D721Med (cell line): ENCODE data around the gene BRME1.
"Not testable (repeated sequence)": the region's sequence is repeated elsewhere in the genome, so short reads cannot be mapped to it uniquely, and the experiment has no call there.

Experiments used
- DNase-seq: peaks from one replicate; pipeline ENCODE4 v3.0.0; 2011; ENCODE audit warnings: low spot score; ENCODE audit not compliant: insufficient read length
- FAIRE-seq: peaks from 2 replicates; lab custom pipeline; 2011; peaks lifted over from hg19 to GRCh38; lab: Jason Lieb, UNC
- TF ChIP-seq, protein P1 (sequence below): IDR thresholded peaks from 2 replicates; pipeline ENCODE4 v1.5.1; 2012; ENCODE audit warnings: mild to moderate bottlenecking, control low read depth; ENCODE audit not compliant: insufficient read depth; ENCODE audit errors: missing control alignments

The BRME1 gene

DNA sequence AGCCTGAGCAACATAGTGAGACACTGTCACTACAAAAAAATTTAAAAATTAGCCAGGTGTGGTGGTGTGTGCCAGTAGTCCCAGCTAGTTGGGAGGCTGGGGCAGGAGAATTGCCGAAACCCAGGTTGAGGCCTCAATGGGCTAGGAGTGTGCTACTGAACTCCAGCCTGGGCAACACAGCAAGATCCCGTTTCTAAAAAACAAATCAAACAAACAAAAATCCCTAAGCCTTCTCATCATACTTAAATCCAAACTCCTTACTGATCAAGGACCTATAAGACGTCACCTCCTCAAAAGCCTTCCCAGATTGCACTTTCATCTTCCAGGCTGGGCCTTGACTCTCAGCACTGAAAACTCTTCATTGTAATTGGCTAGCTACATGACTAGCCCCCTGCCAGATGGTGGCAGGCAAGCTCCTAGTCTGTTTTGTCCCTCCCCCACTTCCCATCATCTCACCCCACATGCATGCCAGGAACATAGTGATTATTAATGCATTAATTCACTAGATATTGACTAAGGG is 46.5 kb downstream of the BRME1 start:
- FAIRE-seq (no peak), DNase-seq (no peak)
- TF ChIP-seq, protein P1, sequence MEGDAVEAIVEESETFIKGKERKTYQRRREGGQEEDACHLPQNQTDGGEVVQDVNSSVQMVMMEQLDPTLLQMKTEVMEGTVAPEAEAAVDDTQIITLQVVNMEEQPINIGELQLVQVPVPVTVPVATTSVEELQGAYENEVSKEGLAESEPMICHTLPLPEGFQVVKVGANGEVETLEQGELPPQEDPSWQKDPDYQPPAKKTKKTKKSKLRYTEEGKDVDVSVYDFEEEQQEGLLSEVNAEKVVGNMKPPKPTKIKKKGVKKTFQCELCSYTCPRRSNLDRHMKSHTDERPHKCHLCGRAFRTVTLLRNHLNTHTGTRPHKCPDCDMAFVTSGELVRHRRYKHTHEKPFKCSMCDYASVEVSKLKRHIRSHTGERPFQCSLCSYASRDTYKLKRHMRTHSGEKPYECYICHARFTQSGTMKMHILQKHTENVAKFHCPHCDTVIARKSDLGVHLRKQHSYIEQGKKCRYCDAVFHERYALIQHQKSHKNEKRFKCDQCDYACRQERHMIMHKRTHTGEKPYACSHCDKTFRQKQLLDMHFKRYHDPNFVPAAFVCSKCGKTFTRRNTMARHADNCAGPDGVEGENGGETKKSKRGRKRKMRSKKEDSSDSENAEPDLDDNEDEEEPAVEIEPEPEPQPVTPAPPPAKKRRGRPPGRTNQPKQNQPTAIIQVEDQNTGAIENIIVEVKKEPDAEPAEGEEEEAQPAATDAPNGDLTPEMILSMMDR = no peak

DNA sequence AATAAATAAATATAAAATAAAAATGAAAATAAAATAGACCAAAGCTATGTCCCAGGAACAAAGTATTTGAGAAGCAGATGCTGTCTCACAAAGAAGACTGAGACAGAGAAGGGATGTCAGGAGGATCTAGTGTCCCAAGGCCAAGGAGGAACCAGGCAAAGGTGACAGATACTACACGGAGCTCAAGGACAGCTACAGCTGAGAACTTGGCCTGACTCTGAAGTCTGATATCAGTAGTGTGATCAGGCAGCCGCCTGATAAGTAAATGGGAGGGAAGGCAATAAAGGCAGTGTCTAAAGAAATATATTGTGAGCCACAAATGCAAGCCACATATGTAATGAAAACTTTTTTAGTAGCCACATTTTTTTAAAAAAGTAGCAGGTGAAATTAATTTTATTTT is 49.4 kb downstream of the BRME1 start:
- DNase-seq (no peak), FAIRE-seq (no peak)
- TF ChIP-seq, protein P1 = no peak

DNA sequence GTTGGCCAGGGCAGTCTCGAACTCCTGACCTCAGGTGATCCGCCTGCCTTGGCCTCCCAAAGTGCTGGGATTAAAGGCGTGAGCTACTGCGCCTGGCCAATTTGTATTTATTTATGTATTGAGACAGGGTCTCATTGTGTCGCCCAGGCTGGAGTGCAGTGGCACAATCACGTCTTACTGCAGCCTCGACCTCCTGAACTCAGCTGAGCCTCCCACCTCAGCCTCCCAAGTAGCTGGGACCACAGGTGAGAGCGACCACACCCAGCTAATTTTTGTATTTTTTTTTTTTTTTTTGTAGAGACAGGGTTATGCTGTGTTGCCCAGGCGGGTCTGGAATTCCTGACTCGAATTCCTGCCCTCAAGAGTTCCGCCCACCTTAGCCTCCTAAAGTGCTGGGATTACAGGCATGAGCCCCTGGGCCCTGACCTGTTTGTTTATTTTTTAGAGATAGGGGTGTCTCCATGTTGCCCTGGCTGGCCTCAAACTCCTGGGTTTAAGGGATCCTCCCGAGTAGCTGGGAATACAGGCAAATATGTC is 53.7 kb downstream of the BRME1 start:
- not testable (repeated sequence) for FAIRE-seq

DNA sequence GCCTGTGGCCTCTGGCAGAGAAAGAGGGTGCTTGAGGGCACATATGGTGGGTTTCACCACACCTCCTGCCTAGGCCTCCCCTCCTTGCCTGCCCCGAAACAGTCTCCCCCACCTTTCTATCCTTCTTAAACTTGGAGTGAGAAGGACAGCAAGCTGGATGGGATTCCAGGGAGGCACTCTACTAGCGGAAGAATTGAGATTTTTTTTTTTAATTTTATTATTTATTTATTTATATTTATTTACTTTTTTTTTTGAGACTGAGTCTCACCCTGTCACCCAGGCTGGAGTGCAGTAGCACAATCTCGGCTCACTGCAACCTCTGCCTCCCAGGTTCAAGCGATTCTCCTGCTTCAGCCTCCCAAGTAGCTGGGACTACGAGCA is 54.2 kb downstream of the BRME1 start:
- not testable (repeated sequence) for DNase-seq, FAIRE-seq

More for the DNA sequence above, 53.7 kb downstream of the BRME1 start:
- DNase-seq = not testable (repeated sequence)

DNA sequence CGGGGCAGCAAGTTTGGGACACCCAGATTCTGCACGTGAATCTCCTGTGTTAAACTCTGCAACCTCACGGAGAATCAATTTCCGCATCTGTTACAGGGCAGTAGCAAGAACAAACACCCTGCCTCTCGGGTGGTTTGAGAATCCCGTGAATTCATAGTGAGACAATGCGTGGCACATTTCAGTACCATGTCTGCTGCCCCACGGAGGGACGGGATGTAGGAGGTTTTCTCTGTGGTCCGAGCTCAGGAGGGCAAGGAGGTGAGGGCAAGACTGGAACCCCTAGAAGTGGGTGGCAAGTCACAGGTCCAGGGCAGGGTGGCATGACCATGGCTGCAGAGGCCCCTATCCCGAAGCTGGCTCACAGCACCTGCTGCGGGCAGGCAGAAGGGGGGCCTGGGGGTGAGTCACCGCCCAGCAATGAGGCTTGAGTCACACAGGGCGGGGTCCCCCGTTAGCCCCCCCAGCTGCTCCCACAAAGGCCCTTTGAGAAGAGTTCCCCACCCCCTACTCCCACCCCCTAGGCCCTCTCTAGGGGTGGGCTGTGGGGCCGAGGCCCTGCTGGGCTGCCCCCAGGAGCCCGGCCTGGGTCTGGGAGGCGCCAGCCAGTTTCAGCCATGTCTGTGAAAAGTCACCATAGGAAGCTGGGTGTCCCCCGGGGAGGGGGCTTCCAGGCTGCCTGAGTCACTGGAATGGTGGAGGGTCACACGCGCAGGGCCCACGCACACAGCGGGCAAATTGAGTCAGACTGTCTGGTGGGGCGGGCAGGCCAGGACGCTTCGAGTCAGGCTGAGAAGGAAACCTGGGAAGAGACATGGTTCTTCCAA is 54.8 kb downstream of the BRME1 start:
- no peak for DNase-seq
- no peak for FAIRE-seq

DNA sequence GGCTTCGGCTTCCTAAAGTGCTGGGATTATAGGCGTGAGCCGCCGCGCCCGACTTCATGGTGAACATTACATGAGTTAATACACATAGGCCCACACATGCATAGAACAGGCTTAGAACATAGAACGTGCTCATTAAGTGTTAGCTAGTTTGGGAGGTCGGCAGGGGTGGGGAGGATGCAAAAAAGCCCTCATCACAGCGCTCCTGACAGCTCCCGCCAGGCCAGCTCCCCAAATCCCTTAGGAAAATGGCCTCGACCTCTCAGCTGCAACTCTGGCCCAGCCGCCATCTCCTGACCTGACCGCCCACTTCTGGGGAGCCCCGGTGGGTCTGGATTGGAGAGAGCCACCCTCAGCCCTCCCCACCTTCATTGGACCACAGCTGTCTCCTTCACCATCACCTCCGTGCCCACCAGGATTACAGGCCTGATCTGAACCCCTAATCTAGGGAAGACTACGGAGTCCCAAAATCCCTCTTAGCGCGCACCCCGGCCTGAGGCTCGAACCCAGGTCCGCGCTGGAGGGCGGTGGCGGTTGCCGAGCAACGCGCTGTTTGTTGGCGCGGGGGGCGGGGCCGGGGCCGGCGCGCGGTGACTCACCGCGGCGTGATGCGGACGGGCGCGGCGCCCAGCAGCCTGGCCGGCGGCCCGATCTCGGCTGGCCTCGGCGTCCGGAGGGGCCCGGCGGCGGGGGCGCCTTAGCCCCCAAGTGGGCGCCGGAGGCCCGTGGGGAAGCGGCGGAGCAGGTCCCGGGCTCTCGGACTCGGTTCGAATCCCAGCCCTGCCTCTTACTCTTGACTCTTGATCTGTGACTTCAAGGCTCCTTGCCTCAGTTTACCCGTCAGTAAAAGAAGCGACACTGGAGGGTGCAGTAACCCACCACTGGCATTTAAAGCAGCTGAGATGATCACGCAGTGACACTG is 55.7 kb downstream of the BRME1 start:
- FAIRE-seq (no peak), DNase-seq (no peak)
- TF ChIP-seq, protein P1 = no peak

More for the DNA sequence above, 54.8 kb downstream of the BRME1 start:
- TF ChIP-seq, protein P1 = no peak

DNA sequence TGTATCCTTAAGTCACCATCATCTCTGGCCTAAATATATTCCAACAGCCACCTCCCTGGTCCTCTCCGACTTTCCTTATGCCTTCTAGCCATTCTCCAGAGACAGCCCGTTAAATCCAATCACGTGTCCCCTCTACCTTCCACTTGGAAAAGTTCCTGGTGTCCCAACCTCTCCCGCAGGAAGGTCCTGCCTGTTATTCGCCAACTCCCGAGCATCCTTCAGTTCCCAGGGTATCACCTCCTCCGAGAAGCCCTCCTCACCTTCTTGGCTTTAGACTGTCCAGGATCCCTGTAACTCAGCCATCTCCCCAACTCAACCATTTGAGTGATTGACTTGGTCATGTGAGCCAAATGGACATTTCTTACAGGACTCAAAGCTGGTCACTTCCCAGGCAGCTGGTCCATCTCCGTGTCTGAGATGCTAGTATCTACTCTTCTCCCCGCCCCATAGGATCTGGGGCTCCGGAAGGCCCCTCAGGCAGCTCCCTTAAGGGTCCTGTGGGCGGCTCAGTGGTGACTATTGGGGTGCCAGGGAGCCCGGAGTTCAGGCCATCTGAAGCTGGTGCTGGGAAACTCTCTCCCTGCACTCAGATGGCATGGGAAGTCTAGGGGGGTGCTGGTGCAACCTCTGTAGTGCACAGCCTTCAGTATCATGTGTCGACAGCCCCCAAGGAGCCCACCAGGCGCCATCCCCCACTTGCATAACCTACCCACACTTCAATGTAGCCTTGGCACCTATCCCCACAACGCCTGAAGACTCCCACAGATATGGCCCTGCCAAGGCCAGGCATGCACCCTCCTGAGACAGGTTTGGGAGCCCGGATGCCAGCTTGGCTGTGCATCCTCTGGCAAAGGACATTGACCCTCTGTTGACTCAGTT is 56.9 kb downstream of the BRME1 start:
- TF ChIP-seq, protein P1 = no peak
- FAIRE-seq (no peak), DNase-seq (no peak)
